ENCODE results near the gene ATP11C. TPM values are rescaled to one million over a fixed set of nuclear protein-coding genes. Genes with fewer than 3 reads are reported as not detected.

ATP11C gene
- total RNA-seq, 1 experiment from 2014 or later = 19.4 TPM

DNA sequence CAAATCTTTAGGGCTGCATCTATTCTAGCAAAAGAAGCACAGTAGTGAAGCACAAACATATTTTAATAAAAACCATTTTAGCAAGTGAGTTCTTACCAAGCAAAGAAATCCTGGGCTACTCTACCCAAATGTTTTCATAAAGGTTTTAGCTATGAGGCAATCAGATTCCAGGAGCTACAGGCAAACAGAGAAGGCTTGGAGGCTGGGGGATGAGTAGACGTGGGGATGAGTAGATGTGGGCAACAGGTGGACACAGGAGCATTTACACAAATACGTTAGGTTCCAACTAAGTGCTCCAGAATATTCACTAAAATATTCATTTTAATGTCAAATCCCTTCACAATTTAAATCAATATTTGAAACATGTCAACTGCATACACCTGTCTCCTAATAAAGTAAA is 34.5 kb downstream of the ATP11C start:
- POLR2A ChIA-PET = no interaction called here
- TF ChIP-seq EZH2 (IDR thresholded peaks at IDR 0.05) (no peak), EZH2phosphoT487 (IDR thresholded peaks at IDR 0.05; ENCODE audit: borderline replicate concordance) (no peak), RAD21 (IDR thresholded peaks at IDR 0.05; ENCODE audit: low read depth) (no peak), SP1 (IDR thresholded peaks at IDR 0.05; ENCODE audit: low read depth) (no peak), ELF1 (IDR thresholded peaks at IDR 0.05; ENCODE audit: borderline replicate concordance, low read depth) (no peak), CTCF (IDR thresholded peaks at IDR 0.05 in 2 of 3, conservative IDR thresholded peaks at IDR 0.05 in 1 of 3; ENCODE audit: borderline replicate concordance in 1 of 3, insufficient read depth in 1 of 3, low read depth in 2 of 3, low read length in 2 of 3) (no peak), FOSL1 (IDR thresholded peaks at IDR 0.05; ENCODE audit: low read depth) (no peak), SRF (IDR thresholded peaks at IDR 0.05; ENCODE audit: low read depth) (no peak), CEBPB (IDR thresholded peaks at IDR 0.05; ENCODE audit: low read depth) (no peak), SIN3A (IDR thresholded peaks at IDR 0.05; ENCODE audit: low read depth) (no peak)
- TF ChIP-seq, protein P1, sequence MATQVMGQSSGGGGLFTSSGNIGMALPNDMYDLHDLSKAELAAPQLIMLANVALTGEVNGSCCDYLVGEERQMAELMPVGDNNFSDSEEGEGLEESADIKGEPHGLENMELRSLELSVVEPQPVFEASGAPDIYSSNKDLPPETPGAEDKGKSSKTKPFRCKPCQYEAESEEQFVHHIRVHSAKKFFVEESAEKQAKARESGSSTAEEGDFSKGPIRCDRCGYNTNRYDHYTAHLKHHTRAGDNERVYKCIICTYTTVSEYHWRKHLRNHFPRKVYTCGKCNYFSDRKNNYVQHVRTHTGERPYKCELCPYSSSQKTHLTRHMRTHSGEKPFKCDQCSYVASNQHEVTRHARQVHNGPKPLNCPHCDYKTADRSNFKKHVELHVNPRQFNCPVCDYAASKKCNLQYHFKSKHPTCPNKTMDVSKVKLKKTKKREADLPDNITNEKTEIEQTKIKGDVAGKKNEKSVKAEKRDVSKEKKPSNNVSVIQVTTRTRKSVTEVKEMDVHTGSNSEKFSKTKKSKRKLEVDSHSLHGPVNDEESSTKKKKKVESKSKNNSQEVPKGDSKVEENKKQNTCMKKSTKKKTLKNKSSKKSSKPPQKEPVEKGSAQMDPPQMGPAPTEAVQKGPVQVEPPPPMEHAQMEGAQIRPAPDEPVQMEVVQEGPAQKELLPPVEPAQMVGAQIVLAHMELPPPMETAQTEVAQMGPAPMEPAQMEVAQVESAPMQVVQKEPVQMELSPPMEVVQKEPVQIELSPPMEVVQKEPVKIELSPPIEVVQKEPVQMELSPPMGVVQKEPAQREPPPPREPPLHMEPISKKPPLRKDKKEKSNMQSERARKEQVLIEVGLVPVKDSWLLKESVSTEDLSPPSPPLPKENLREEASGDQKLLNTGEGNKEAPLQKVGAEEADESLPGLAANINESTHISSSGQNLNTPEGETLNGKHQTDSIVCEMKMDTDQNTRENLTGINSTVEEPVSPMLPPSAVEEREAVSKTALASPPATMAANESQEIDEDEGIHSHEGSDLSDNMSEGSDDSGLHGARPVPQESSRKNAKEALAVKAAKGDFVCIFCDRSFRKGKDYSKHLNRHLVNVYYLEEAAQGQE (IDR thresholded peaks at IDR 0.05; ENCODE audit: low read depth) = no peak
- H3K4me2 ChIP-seq (ENCODE audit: low read length) = no peak overlapping the region
- H3K4me1 ChIP-seq (ENCODE audit: control insufficient read depth in 1 of 2, insufficient read depth in 2 of 2, low read length in 2 of 2) = no peaks in the 10 kb centered on the region
- no peak overlapping the region for H3K27ac ChIP-seq (ENCODE audit: low read depth, low read length)
- RAD21 ChIA-PET (ENCODE audit: low non-redundant PET in 1 of 2, low total read pairs in 2 of 2, uncharacterized antibody in 2 of 2, unreplicated experiment in 2 of 2) = no interaction called here
- BruUV-seq (replicated peaks) = no TSS peak
- no peaks in the 10 kb centered on the region for H3K36me3 ChIP-seq (ENCODE audit: control insufficient read depth in 1 of 2, insufficient read depth in 2 of 2, low read length in 2 of 2)
- H3K79me2 ChIP-seq (ENCODE audit: insufficient read depth, low read length) = no peaks in the 10 kb centered on the region
- no peaks in the 10 kb centered on the region for H3K9me2 ChIP-seq (ENCODE audit: insufficient read depth)
- H3K9me3 ChIP-seq (ENCODE audit: control insufficient read depth in 1 of 2, insufficient read depth in 1 of 2, low read depth in 1 of 2, low read length in 2 of 2) = no peaks in the 10 kb centered on the region
- CTCF ChIA-PET = no interaction called here
- H3K4me3 ChIP-seq (replicated peaks in 1 of 2; ENCODE audit: low read depth in 1 of 2, low read length in 2 of 2) = no peak overlapping the region
- no peaks in the 10 kb centered on the region for H3K27me3 ChIP-seq (ENCODE audit: insufficient read depth, low read length)
- ATAC-seq = no peak
- intact Hi-C loops (cut with micrococcal nuclease) = no loop called here
- DNase-seq (ENCODE audit: low read depth, low spot score) = no peak
- H4K20me1 ChIP-seq (ENCODE audit: insufficient read depth) = no peaks in the 10 kb centered on the region
- no peak overlapping the region for H2AFZ ChIP-seq (ENCODE audit: low read depth, low read length, poor library complexity, severe bottlenecking)
- H3K9ac ChIP-seq (ENCODE audit: low read length) = no peak overlapping the region

Data from HCT116 (cell line).